HG03139 (cell line): ENCODE results near the gene FLII.

Experiments used
- ATAC-seq: cut with Tn5 transposase; IDR thresholded peaks from one replicate; pipeline ENCODE4 v1.9.1; 2021; ENCODE audit not compliant: unreplicated experiment

Gene FLII

DNA sequence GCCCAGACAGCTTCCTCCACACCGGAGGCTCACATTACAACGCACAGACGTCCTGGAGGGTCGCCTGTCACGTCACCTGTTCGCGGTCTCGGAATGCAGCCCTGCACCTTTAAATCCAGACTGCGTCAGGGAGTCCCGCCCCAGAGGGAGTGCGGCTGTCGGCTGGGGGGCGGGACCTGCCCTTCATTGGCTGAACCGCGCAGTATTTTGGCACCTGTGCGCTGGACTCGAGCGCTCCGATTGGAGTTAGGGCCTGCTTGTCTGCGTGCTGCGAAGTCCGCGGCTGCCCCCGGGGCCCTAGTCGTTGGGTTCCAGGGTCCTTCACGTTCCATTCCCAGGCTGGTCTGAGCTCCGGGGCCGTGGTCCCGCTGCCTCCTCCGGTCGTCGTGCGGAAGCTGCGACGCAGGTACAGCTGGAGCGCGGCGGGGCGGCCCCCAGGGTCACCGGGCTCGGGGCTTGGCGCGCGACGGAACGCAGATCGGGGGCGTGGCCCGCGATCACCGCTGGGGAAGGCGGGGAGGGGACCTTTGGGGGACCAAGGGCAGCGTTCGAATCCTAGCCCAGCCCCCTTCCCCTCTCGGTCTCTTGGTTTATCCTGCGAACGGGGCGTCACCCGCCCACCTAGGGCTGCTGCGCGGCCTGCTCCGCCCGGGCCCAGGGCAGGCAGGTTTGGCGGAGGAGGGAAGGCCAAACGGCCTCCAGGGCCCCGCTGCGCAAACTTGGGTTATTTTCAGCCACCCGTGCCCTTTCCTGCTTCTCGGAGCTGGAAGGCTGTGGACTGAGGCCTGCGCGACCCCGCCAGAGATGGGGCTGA, 2.0 kb upstream of the FLII start, which contains the start of gene MIEF2:
TSS of gene MIEF2 (plus strand) at position 331 of the 814 bp plus-strand sequence. CDS start 2,059 bp downstream, outside the sequence.
- ATAC-seq = peak; percentile 69

DNA sequence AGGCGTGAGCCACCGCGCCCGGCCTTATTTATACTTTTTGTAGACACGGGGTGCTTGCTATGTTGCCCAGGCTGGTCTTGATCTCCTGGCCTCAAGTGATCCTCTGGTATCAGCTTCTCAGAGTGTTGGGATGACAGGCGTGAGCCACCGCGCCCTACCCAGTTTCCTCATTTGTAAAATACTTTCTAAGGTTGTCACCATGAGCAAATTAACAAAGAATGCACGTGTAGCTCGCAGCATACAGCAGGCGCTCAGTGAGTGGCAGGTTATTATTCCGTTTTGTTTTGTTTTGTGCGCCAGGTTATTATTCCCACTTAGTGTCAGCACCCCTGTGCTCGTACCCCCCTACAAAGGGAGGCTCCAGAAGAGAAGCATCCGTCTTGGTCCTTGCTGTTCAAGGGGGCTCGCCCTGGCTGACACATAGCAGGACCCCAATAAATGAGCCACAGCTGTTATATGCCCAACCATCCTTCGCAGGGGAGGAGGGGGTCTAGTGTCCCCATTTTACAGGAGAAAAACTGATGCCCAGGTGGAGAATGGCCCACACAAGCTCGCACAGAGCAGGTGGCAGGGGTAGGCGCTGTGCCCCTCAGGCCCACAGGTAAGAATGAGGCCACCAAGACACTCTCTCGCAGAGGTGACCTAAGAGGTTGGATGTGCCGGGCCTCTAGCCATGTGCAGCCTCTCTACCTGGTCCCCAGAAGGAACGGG, 1.2 kb upstream of the FLII start:
- ATAC-seq = no peak

- no peak for ATAC-seq
Observed at GRCh38 chr17:18257982-18258355, 569 bp downstream of the FLII start.

DNA sequence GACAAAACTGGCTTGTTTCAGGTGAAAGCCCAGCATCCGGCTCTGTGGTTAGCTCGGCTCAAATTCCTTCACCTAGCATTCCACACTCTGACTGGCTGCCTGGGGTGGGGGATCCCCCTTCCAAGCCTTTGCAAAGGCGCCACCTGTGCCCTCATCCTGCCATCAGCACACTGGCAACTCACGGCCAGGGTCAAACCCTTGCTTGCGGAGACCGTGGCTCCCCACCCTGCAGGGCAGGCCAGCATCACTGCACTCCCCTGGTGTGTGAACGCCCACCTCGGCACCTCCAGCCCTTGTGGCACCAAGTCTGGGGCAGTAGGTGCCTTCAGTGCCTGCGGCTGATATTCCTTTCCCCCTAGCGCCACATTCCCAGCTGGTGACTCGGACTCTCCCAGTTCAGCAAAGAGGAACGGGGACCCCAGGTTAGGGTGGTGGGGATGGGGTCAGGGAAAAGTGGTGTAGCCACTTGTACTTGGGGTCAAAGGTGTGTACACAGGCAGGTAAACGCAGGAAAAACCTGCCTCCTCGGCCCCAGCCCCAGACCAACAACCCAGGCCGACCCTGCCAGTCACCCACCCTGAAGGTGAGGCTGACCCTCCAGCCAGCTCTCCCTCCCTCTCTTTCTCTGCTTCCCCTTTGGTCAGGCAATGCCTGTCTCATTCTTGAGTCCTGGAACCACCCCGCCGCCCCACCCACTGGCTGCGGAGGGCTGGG, 1.1 kb downstream of the FLII start:
- no peak for ATAC-seq

- no peak for ATAC-seq
Observed at GRCh38 chr17:18256776-18257175, 1.8 kb downstream of the FLII start.

DNA sequence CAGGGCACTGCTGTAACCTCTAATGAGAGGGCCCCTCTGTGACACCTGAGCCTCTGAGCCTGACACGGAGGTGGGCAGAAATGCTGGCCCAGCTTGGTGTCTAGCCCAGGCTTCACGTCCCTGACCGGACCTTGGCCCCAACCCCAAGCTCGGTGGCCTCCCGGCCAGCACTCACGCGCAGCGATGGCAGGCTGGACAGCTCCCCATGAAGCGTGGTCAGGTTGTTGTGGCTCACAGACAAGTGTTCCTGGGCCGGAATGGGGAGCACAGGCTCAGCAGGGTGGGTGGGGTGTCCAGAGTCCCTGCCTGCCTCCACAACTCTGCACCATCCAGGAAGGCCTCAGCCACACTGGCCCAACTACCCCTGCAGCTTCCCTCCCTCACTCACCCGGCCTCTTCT, 2.2 kb downstream of the FLII start:
- ATAC-seq = no peak

- no peak for ATAC-seq
Observed at GRCh38 chr17:18254888-18255649, 3.5 kb downstream of the FLII start.

- ATAC-seq = no peak
Observed at GRCh38 chr17:18253947-18254821, 4.4 kb downstream of the FLII start.

GRCh38 chr17:18253187-18253884, 5.2 kb downstream of the FLII start:
- ATAC-seq = no peak

- ATAC-seq = no peak
Observed at GRCh38 chr17:18252160-18252559, 6.4 kb downstream of the FLII start.

GRCh38 chr17:18251204-18251603, 7.3 kb downstream of the FLII start:
- no peak for ATAC-seq

DNA sequence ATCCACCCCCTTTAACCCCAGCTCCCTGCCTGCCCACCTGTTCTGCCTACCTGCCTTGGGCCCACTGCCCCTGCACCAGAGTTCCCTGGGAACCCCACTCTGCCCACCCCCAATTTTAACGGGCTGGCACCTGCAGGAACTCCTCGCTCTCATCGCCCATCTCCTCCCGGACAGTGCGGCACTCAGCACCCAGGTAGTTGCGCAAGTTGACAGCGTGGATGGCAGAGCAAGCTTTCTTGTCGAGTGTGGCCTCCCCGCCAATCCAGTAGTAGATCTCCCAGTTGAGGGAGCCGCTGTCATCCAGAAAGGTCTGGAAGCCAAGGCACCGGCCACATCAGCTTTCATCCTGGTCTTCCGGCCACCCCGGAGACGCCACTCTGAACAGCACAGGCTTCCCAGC, 7.8 kb downstream of the FLII start:
- no peak for ATAC-seq

- ATAC-seq = no peak
Observed at GRCh38 chr17:18250259-18250658, 8.3 kb downstream of the FLII start.

DNA sequence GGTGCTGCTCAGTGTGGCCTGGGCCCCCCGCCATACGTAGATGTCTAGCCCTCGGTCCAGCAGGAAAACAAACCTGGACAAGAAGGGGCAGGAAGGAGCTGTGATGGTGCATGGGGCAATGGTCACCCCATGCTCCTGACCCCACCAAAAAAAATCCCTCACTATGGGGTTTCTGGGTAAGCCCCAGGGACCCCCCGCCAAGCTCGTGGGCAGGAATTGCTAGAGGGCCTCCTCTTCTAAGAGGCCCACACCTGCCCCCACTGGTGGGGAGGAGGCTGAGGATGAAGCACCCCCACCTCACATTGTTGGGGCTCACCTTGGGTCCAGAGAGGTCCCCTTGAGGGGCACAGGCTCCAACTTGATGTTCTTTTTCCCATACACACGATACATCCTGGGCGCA, 9.7 kb downstream of the FLII start:
- ATAC-seq = no peak

GRCh38 chr17:18248300-18248731, 10.2 kb downstream of the FLII start:
- ATAC-seq = no peak

DNA sequence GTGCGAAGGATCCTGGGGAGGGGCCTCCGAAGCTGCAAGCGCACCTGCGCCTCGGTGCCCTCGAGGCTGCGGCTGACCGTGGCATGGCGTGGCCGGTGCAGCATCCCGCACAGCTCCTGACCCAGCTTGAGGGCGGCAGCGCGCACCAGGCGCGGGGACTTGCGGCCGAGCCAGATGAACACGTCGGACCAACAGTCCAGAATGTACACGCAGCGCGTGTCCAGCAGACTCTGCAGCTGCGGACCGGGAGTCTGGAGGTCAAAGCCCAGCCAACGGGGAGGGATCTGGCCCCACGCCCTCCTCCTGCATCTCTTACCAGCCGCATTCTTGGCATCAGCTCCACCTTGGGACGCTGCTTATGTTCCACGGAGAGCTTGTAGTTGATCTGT, 10.9 kb downstream of the FLII start:
- no peak for ATAC-seq

DNA sequence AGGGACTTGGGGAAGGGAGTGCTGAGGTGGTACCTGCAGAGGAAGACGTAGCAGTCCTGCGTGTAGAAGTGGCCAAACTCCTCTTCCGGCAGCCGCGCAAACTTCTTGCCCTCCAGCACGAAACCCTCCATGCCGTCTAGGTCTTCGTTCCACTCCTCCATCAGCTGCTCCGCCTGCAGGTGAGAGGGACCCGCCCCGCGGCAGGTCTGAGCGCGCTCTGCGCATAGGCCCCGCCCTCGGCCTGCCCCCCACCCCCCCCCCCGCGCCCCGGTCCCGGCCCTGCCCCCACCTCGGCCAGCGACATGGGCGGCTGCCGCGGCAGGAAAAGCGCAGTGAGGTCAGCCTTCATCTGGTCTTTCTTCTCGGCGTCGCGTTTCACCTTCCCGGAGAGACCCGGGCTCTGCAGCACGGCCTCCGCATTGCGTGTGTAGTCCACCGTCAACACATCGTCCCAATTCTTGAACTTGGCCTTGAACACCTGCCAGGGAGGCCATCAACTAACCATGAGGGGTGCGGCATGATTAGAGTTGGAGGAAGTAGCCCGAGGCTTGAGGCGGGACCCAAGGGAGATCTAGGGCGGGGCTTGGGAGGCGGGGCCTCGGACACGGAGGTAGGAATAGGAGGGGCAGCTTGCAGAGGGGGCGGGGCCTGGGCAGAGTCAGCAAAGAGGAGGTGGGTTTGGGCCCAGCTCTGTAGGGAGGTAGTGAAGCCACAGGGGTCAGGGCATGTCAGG, 11.5 kb downstream of the FLII start:
- no peak for ATAC-seq

GRCh38 chr17:18246109-18246725, 12.3 kb downstream of the FLII start:
- ATAC-seq = no peak
